Retinal pigment epithelial cell (primary cell): ENCODE data around the gene TYMP.

ENCODE experiments used
- DNase-seq: peaks from one replicate; pipeline ENCODE4 v3.0.0-alpha.2; 2010; ENCODE audit warnings: low read depth
- H3K4me3 ChIP-seq: 2 replicates; pipeline ENCODE4 v1.5.1; 2011; ENCODE audit warnings: mild to moderate bottlenecking, low read length, control low read depth, moderate library complexity
- CTCF ChIP-seq: conservative IDR thresholded peaks from 2 replicates; pipeline ENCODE4 v1.5.1; 2011; ENCODE audit warnings: low read depth, low read length, control low read depth, inconsistent platforms

TYMP gene

GRCh38 chr22:50479721-50480120, 50.1 kb downstream of the TYMP start:
- DNase-seq, result no peak
- no peak overlapping the region for H3K4me3 ChIP-seq
- no peak for TF ChIP-seq CTCF

- no peak for DNase-seq
- no peak overlapping the region for H3K4me3 ChIP-seq
- TF ChIP-seq CTCF, result no peak
These were observed 51.9 kb downstream of the TYMP start for GRCh38 chr22:50477923-50478322.

- H3K4me3 ChIP-seq, result no peak overlapping the region
- no peak for DNase-seq
- no peak for TF ChIP-seq CTCF
These were observed 52.9 kb downstream of the TYMP start for GRCh38 chr22:50476868-50477267.
